GM10266 (cell line): ENCODE results near the gene CWC27.

Source experiments
- DNase-seq: peaks from one replicate; pipeline ENCODE4 v3.0.0; 2012; ENCODE audit errors: extremely low spot score
- TF ChIP-seq, protein P1 (sequence below): IDR thresholded peaks from 2 replicates; pipeline ENCODE4 v1.5.1; 2012; ENCODE audit warnings: mild to moderate bottlenecking, low read depth; ENCODE audit not compliant: control insufficient read depth, insufficient read depth; ENCODE audit errors: missing control alignments

CWC27 gene

DNA sequence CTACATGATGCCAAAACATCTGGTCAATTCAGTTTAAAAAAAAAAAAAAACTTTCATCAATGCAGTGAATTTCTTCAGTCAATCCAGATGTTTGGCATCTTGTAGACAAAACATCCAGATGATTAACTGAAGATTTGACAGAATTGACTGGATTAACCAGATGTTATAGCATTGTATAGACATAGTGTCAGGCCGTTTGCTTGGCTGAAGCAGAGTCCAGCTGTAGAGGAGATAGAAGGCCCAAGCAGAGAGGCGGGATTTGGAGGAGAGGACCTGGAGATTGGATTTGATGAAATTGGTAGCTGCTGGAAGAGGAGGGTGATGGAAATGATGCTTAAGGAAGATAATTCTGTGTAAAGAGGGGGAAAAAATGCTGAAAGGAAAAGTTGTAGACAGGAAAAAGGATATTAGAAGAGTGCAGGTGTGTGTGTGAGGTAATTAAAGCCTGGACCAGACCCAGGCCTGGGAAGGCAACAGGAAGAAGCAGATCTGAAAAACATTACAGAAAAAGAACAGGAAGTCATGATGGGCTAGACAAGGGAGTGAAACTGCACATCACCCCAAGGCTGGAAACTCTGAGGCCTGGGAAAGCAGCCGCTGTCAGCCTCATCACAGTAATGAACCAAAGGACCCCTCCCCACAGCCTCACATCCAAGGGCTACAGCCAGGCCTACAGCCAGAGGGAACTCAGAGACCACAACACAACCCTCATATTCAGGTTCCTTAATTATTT lies 258.3 kb downstream of the CWC27 start:
- DNase-seq, result no peak
- TF ChIP-seq, protein P1, sequence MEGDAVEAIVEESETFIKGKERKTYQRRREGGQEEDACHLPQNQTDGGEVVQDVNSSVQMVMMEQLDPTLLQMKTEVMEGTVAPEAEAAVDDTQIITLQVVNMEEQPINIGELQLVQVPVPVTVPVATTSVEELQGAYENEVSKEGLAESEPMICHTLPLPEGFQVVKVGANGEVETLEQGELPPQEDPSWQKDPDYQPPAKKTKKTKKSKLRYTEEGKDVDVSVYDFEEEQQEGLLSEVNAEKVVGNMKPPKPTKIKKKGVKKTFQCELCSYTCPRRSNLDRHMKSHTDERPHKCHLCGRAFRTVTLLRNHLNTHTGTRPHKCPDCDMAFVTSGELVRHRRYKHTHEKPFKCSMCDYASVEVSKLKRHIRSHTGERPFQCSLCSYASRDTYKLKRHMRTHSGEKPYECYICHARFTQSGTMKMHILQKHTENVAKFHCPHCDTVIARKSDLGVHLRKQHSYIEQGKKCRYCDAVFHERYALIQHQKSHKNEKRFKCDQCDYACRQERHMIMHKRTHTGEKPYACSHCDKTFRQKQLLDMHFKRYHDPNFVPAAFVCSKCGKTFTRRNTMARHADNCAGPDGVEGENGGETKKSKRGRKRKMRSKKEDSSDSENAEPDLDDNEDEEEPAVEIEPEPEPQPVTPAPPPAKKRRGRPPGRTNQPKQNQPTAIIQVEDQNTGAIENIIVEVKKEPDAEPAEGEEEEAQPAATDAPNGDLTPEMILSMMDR, result no peak

DNA sequence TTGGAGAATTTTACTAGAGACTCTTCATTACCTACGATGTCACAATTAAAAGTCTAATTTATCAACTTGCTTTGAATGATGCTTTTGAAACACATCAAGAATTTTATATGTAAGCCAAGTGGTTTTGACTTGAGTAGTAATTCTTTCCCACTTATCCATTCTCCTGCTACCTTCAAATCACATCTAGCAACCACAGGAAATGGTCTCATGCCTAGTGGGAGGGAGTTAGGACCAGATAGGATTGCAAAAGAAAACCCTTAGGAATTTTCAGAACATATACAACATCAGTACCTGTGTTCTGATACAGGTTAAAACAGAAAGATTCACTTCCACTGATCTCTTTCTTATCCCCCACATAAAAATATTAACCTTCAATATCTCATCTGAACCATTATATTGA lies 260.4 kb downstream of the CWC27 start:
- TF ChIP-seq, protein P1, result no peak

DNA sequence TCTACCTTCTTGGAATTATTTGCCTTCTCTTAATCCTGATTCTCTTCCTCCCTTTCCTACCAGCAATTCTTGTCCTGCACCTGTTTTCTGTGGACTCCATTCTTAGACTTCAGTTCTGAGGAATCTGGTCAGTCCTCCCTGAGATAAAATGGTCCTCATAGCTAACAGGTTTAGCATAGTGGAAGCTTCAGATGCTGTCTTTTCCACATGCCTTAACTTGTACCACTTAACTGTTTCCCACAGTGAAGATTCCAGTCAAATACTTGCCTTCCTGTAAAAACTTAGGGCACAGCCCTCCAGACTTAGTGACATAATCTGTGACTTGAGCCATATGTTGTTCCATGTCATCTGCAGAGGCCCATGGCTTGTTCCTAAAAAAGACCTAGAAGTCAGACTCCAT lies 261.3 kb downstream of the CWC27 start:
- no peak for DNase-seq
- TF ChIP-seq, protein P1, result no peak

More for the DNA sequence above, 260.4 kb downstream of the CWC27 start:
- no peak for DNase-seq

DNA sequence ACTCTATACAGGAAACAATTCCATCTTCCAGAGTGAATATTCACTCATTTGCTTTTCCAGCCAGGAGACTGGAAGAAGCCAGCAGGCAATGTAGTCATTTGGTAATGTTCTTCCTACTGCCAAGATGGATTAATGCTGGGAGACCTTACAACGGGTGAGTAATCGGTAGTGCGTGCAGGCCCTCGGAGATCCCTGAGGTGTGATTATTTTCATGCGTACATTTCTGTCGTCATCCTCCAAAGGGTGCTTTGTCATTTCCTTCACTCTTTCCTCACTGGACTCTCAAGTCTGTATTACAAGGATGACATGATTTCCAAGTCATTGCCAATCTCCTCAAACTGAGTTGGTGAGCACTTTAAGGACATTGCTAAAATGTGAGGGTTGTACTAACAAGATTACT lies 263.5 kb downstream of the CWC27 start:
- TF ChIP-seq, protein P1, result no peak
- no peak for DNase-seq

DNA sequence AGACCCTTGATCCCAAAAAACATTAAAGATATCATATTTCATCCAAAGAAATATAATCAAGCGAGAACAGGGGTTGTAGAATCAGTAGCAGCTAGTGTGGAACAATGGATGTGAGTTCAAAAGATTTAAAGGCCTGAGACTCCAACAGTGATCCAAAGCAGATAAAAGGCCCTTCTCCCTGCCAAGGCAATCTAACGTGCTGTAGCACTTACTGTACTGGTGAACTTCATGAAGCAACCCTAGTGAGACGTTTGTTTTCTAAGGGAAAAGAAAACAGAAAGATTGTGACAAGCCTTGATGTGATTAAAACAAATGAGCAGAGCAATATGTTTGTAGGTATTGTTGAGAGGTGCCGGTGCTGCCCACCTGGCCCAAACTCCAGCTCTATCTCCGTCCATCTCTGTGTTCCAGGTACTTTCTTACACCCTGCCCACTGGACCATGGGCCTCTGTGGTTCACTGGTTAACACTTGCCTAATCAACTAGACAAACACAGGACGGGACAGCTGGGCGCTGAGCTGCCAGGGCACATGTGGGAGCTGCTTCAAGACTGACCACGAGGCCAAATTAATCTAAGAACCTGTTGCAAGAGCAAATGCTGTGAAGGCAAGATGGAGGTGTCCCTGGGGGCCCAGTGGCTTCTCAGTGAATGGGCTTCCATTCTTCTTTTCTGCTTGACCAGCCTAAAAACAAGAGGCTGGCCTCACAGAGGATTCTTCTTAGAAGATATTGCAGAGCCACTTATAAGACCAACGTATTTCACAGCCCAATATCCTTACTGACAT lies 265.5 kb downstream of the CWC27 start:
- DNase-seq, result no peak
- TF ChIP-seq, protein P1, result no peak

DNA sequence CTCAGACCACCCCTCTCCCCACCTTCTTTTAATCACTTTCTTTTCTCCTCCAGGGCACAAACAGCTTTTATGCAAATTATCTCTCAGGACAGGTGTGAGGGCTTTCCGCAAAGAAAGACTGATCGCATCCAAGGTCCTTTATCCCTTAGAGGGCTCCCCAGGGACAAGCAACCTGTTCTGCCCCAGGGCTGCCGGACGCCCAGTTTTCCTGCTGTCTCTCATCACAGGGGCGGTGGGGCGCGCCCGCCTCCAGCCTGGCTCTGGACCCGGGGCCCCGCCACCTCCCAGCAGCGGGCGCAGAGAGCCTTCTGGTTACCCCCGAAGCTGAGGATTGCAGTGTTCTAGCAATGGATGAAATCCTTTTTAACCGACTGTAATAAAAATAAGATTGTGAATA lies 266.1 kb downstream of the CWC27 start:
- TF ChIP-seq, protein P1, result no peak
- no peak for DNase-seq
